ENCODE data around the gene TRMT10C. TPM values are rescaled to one million over a fixed set of nuclear protein-coding genes. Genes with fewer than 3 reads are reported as not detected.
A peak's percentile ranks its signal among the peaks of the same experiment; 100 is the strongest.

Gene TRMT10C
- total and polyA plus RNA-seq, 2 donors (not counting 1 experiment from before 2014, with no cell fraction given) = 20.6 to 23.8 TPM

DNA sequence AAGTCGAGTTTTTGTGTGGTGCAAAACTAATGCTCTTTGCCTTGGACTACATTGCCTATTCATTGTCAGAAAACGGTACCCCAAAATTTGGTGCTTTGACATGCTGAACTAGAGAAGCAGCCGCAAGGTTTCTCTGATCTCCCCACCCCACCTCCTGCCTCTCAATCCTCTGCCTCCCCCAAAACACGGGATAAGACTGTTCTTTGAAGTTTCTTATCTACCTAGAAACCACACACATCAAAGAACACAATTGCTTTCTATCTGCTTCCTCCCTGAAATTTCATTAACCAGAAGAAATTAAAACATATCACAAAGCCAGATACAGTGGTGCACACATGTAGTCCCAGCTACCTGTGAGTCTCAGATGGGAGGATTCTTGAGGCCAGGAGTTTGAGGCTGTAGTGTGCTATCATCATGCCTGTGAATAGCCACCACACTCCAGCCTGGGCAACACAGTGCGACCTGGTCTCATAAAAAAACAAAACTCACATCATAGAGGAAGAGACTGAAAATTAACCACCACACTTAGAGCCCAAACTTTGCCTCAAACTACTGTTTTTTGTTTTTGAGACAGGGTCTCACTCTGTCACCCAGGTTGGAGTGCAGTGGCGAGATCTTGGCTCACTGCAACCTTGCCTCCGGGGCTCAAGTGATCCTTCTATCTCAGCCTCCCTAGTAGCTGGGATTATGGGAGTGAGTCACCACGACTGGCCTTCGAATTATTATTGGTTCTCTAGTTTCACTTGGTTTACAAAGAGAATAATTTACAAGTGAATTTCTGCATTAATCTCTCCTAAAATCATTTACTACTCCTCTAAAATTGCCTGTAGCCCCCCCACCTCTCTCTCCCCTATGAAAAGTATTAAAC, 9.6 kb downstream of the TRMT10C start:
- H3K36me3 ChIP-seq (ENCODE audit: control insufficient read depth, insufficient read depth, low read length) = no peaks in the 10 kb centered on the region
- peaks cover 2% of the 10 kb centered on the region for H3K4me1 ChIP-seq (ENCODE audit: control insufficient read depth, extremely low read depth, insufficient read depth, low read length)
- H3K4me3 ChIP-seq (replicated peaks in 1 of 4; ENCODE audit: control extremely low read depth in 1 of 4, insufficient read depth in 1 of 4, low read depth in 3 of 4, low read length in 4 of 4) = no peak overlapping the region
- no peaks in the 10 kb centered on the region for H3K27me3 ChIP-seq (ENCODE audit: control insufficient read depth, insufficient read depth, low read length)
- peak overlapping the region; percentile 7 for H2AFZ ChIP-seq (ENCODE audit: low read length)
- H3K79me2 ChIP-seq (ENCODE audit: control insufficient read depth, insufficient read depth, low read length) = peaks cover 22% of the 10 kb centered on the region
- H3K4me2 ChIP-seq (ENCODE audit: extremely low read depth, insufficient read depth, low read length) = no peak overlapping the region
- H4K20me1 ChIP-seq (ENCODE audit: control insufficient read depth, extremely low read depth, insufficient read depth, low read length) = no peaks in the 10 kb centered on the region
- H3K9me3 ChIP-seq (ENCODE audit: control insufficient read depth, insufficient read depth, low read depth, low read length) = no peaks in the 10 kb centered on the region
- no peak overlapping the region for H3K27ac ChIP-seq (ENCODE audit: insufficient read depth, low read length)
- DNase-seq (ENCODE audit: low read depth in 2 of 2) = no peak
- no peak overlapping the region for H3K9ac ChIP-seq (ENCODE audit: insufficient read depth, low read length)
- TF ChIP-seq EZH2 (IDR thresholded peaks at IDR 0.05; ENCODE audit: low read length, missing control alignments) = no peak
- TF ChIP-seq, protein P1, sequence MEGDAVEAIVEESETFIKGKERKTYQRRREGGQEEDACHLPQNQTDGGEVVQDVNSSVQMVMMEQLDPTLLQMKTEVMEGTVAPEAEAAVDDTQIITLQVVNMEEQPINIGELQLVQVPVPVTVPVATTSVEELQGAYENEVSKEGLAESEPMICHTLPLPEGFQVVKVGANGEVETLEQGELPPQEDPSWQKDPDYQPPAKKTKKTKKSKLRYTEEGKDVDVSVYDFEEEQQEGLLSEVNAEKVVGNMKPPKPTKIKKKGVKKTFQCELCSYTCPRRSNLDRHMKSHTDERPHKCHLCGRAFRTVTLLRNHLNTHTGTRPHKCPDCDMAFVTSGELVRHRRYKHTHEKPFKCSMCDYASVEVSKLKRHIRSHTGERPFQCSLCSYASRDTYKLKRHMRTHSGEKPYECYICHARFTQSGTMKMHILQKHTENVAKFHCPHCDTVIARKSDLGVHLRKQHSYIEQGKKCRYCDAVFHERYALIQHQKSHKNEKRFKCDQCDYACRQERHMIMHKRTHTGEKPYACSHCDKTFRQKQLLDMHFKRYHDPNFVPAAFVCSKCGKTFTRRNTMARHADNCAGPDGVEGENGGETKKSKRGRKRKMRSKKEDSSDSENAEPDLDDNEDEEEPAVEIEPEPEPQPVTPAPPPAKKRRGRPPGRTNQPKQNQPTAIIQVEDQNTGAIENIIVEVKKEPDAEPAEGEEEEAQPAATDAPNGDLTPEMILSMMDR (conservative IDR thresholded peaks at IDR 0.05 in 1 of 2, IDR thresholded peaks at IDR 0.05 in 1 of 2; ENCODE audit: low read depth in 1 of 2, low read length in 2 of 2) = no peak

DNA sequence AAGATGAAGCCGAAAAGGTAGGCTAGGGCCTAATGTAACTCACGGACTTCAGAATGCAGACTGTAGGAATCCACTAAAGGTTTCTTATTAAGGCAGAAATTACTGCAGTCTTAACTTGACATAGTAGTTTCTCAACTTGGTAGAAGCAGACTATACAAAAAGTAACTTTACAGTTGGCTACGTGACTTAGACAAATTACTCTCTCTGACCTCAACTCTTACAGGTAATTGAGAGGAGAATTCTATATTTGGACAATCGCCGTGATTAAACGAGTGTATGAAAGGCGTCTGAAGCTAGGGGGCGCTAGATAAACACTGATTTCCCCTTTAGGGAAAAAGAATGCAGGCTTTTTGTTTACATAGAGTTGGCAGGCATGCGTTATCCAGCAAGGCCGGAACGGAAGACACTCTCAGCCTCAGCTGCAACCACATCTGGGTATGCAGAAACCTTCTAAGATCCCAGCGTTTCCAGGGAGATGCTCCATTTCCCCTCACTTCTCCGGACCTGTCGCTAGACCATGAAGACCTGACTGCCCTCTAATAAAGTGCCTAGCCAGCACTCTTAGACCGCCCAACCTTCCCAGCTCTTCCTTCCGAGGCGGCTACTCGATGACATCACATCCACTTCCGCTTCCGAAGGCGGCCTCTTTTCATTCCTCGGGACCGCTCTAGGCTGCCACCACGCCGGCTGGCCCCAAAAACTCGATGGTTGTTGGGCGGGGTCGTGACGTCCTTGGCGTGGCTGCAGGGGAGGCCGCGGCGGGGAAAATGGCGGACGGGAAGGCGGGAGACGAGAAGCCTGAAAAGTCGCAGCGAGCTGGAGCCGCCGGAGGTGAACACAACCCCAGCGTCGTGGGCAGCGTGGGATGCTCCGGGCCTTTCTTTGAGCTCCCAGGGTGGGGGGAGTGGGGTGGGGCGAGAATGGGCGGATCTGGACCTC, 12.1 kb downstream of the TRMT10C start, which contains the start of gene PCNP:
PCNP (plus strand) TSS at position 732 of the 939 bp plus-strand sequence; CDS start at position 768, 36 bp downstream.
- Histone ChIP-seq H3K4me2 (ENCODE audit: extremely low read depth, insufficient read depth, low read length) (peak within 1 kb of the TSS; percentile 90), H3K9ac (ENCODE audit: insufficient read depth, low read length) (peak within 1 kb of the TSS; percentile 93), H3K4me1 (ENCODE audit: control insufficient read depth, extremely low read depth, insufficient read depth, low read length) (peaks cover 2% of the 10 kb centered on the region), H3K27me3 (ENCODE audit: control insufficient read depth, insufficient read depth, low read length) (no peaks in the 10 kb centered on the region), H3K9me3 (ENCODE audit: control insufficient read depth, insufficient read depth, low read depth, low read length) (no peaks in the 10 kb centered on the region), H3K79me2 (ENCODE audit: control insufficient read depth, insufficient read depth, low read length) (peaks cover 44% of the 10 kb centered on the region), H3K27ac (ENCODE audit: insufficient read depth, low read length) (peak within 1 kb of the TSS; percentile 97), H3K4me3 (replicated peaks in 1 of 4; ENCODE audit: control extremely low read depth in 1 of 4, insufficient read depth in 1 of 4, low read depth in 3 of 4, low read length in 4 of 4) (peak within 1 kb of the TSS; percentile 91 to 100 (median 99)), H2AFZ (ENCODE audit: low read length) (peak within 1 kb of the TSS; percentile 100), H3K36me3 (ENCODE audit: control insufficient read depth, insufficient read depth, low read length) (no peaks in the 10 kb centered on the region), H4K20me1 (ENCODE audit: control insufficient read depth, extremely low read depth, insufficient read depth, low read length) (no peaks in the 10 kb centered on the region)
- TF ChIP-seq EZH2 (IDR thresholded peaks at IDR 0.05; ENCODE audit: low read length, missing control alignments) = no peak
- TF ChIP-seq, protein P1 (conservative IDR thresholded peaks at IDR 0.05 in 1 of 2, IDR thresholded peaks at IDR 0.05 in 1 of 2; ENCODE audit: low read depth in 1 of 2, low read length in 2 of 2) = peak; percentile 84 to 86
- DNase-seq (ENCODE audit: low read depth in 2 of 2) = peak; percentile 99 to 100

All from fibroblast of lung (primary cell).